Esophagus (tissue), 2 donors: ENCODE data around the gene MAP6. TPM values are rescaled to one million over a fixed set of nuclear protein-coding genes. Genes with fewer than 3 reads are reported as not detected.

Experiments used
- H3K27ac ChIP-seq, 2 donors: one replicate each; pipeline ENCODE4 v1.5.1; 2013; ENCODE audit warnings: low read depth in 2 of 2, mild to moderate bottlenecking in 2 of 2, inconsistent platforms in 1 of 2, low read length in 1 of 2, moderate library complexity in 1 of 2
- H3K27me3 ChIP-seq, 2 donors: one replicate each; pipeline ENCODE4 v1.6.1; 2013; ENCODE audit warnings: low read length in 2 of 2, control low read depth in 1 of 2, mild to moderate bottlenecking in 1 of 2; ENCODE audit not compliant: insufficient read depth in 2 of 2, control insufficient read depth in 1 of 2
- H3K36me3 ChIP-seq, 2 donors: one replicate each; pipeline ENCODE4 v1.6.1; 2013; ENCODE audit warnings: low read length in 1 of 2; ENCODE audit not compliant: control insufficient read depth in 2 of 2, insufficient read depth in 2 of 2
- H3K4me1 ChIP-seq, 2 donors: one replicate each; pipeline ENCODE4 v1.6.1; 2013; ENCODE audit warnings: low read length in 1 of 2; ENCODE audit not compliant: control insufficient read depth in 2 of 2, insufficient read depth in 2 of 2
- H3K4me3 ChIP-seq, 2 donors: one replicate each; pipeline ENCODE4 v1.5.1; 2013; ENCODE audit warnings: low read length in 2 of 2, mild to moderate bottlenecking in 2 of 2, low read depth in 1 of 2, moderate library complexity in 1 of 2
- H3K9me3 ChIP-seq, 2 donors: one replicate each; pipeline ENCODE4 v1.6.1; 2013; ENCODE audit warnings: mild to moderate bottlenecking in 2 of 2, low read depth in 1 of 2, low read length in 1 of 2, moderate library complexity in 1 of 2; ENCODE audit not compliant: control insufficient read depth in 2 of 2, insufficient read depth in 1 of 2
- WGBS, 2 donors: extraction: QIAGEN DNeasy Blood & Tissue Kit; methylation state at CpG; one replicate each; pipeline ENCODE4 v1.1.7; 2013; 5-methylcytosine and 5-hydroxymethylcytosine counted together
- polyA plus RNA-seq, 2 donors: library from polyadenylated mRNA; stranded (reverse); fragments of 200-250 nt; gene quantifications; one replicate each; pipeline ENCODE4 v1.2.3, GENCODE V29; 2013
- donor health status: healthy with polysubstance abuse.
- donor health status: Bipolar disorder and iron deficiency.

MAP6 gene
- polyA plus RNA-seq, 2 donors = 0.71 to 1.6 TPM

DNA sequence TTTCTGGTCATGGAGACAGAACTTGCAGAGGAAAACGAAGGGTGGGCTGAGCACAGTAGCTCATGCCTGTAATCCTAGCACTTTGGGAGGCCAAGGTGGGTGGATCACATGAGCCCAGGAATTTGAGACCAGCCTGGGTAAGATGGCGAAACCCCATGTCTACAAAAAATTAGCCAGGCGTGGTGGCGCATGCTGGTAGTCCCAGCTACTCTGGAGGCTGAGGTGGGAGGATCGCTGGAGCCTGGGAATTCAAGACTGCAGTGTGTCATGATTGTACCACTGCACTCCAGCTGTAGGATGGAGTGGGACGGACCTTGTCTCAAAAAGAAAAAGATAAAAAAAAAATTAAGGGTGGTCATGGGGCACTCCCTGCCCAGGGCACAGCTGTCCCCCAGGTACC, 100.9 kb downstream of the MAP6 start:
- H3K27ac ChIP-seq = no peak overlapping the region
- H3K9me3 ChIP-seq = no peaks in the 10 kb centered on the region
- peaks cover 13 to 22% of the 10 kb centered on the region in 2 donors for H3K4me1 ChIP-seq
- no peaks in the 10 kb centered on the region for H3K27me3 ChIP-seq
- peaks cover 12 to 37% of the 10 kb centered on the region in 2 donors for H3K36me3 ChIP-seq
- no peak overlapping the region for H3K4me3 ChIP-seq
- WGBS, 2 donors = 86 to 92% methylated on average over 6 of the region's 6 CpGs

DNA sequence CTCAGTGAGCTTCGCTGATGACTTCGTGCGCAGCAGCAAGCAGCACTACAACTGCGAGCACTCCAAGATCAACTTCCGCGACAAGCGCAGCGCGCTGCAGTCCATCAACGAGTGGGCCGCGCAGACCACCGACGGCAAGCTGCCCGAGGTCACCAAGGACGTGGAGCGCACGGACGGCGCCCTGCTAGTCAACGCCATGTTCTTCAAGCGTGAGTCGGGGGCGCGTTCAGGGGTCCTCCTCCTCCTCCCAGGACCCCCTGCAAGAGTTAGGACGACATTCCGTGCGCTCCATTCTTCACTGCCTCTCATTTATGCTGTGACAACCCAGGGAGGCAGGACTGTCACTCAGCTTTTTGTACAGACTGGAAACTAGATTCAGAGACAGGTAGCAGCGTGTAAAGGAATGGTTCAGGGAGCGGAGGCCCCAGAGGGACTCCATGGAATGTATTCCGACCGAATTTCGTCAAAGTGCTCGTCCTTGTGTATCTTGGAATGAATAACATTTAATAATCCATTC, 102.0 kb downstream of the MAP6 start:
- Histone ChIP-seq H3K27ac (no peak overlapping the region), H3K4me3 (no peak overlapping the region), H3K36me3 (peaks cover 6 to 31% of the 10 kb centered on the region in 2 donors), H3K27me3 (no peaks in the 10 kb centered on the region), H3K9me3 (no peaks in the 10 kb centered on the region), H3K4me1 (peaks cover 13 to 22% of the 10 kb centered on the region in 2 donors)
- 91 to 92% methylated on average over 34 of the region's 34 CpGs for WGBS, 2 donors

- peak overlapping the region; percentile 31 to 67 for H3K27ac ChIP-seq
Observed at GRCh38 chr11:75565916-75566762, 102.7 kb downstream of the MAP6 start.

GRCh38 chr11:75565221-75565814, 103.5 kb downstream of the MAP6 start:
- Histone ChIP-seq H3K4me1 (peaks cover 9 to 22% of the 10 kb centered on the region in 2 donors), H3K27ac (peak overlapping the region; percentile 31 to 67), H3K9me3 (no peaks in the 10 kb centered on the region), H3K36me3 (peaks cover 0 to 22% of the 10 kb centered on the region in 2 donors), H3K4me3 (no peak overlapping the region), H3K27me3 (no peaks in the 10 kb centered on the region)
- 31 to 40% methylated on average over 5 of the region's 5 CpGs for WGBS, 2 donors

More at GRCh38 chr11:75565916-75566762, 102.7 kb downstream of the MAP6 start:
- Histone ChIP-seq H3K4me3 (no peak overlapping the region), H3K4me1 (peaks cover 13 to 22% of the 10 kb centered on the region in 2 donors), H3K27me3 (no peaks in the 10 kb centered on the region), H3K36me3 (peaks cover 6 to 27% of the 10 kb centered on the region in 2 donors), H3K9me3 (no peaks in the 10 kb centered on the region)
- 81 to 82% methylated on average over 39 to 43 of the region's 43 CpGs for WGBS, 2 donors

- peak overlapping the region; percentile 96 to 98 for H3K27ac ChIP-seq
- WGBS, 2 donors = 19 to 43% methylated on average over 9 of the region's 9 CpGs
- peak overlapping the region; percentile 81 to 85 for H3K4me3 ChIP-seq
- no peaks in the 10 kb centered on the region for H3K9me3 ChIP-seq
- peaks cover 9 to 22% of the 10 kb centered on the region in 2 donors for H3K4me1 ChIP-seq
- no peaks in the 10 kb centered on the region for H3K27me3 ChIP-seq
- peaks cover 0 to 16% of the 10 kb centered on the region in 2 donors for H3K36me3 ChIP-seq
Observed at GRCh38 chr11:75563978-75564552, 104.8 kb downstream of the MAP6 start.

GRCh38 chr11:75563501-75563977, 105.3 kb downstream of the MAP6 start:
- Histone ChIP-seq H3K36me3 (peaks cover 0 to 11% of the 10 kb centered on the region in 2 donors), H3K9me3 (no peaks in the 10 kb centered on the region), H3K27me3 (no peaks in the 10 kb centered on the region), H3K4me1 (peaks cover 9 to 24% of the 10 kb centered on the region in 2 donors), H3K27ac (peak overlapping the region; percentile 96 to 98), H3K4me3 (peak overlapping the region; percentile 81 to 85)
- WGBS, 2 donors = 23 to 36% methylated on average over 5 of the region's 5 CpGs

GRCh38 chr11:75562836-75563484, 105.9 kb downstream of the MAP6 start:
- H3K27me3 ChIP-seq = no peaks in the 10 kb centered on the region
- H3K4me1 ChIP-seq = peaks cover 9 to 26% of the 10 kb centered on the region in 2 donors
- WGBS, 2 donors = 3 to 12% methylated on average over 12 to 16 of the region's 16 CpGs
- peak overlapping the region; percentile 81 to 85 for H3K4me3 ChIP-seq
- no peaks in the 10 kb centered on the region for H3K9me3 ChIP-seq
- peak overlapping the region; percentile 96 to 98 for H3K27ac ChIP-seq
- peaks cover 0 to 7% of the 10 kb centered on the region in 2 donors for H3K36me3 ChIP-seq

DNA sequence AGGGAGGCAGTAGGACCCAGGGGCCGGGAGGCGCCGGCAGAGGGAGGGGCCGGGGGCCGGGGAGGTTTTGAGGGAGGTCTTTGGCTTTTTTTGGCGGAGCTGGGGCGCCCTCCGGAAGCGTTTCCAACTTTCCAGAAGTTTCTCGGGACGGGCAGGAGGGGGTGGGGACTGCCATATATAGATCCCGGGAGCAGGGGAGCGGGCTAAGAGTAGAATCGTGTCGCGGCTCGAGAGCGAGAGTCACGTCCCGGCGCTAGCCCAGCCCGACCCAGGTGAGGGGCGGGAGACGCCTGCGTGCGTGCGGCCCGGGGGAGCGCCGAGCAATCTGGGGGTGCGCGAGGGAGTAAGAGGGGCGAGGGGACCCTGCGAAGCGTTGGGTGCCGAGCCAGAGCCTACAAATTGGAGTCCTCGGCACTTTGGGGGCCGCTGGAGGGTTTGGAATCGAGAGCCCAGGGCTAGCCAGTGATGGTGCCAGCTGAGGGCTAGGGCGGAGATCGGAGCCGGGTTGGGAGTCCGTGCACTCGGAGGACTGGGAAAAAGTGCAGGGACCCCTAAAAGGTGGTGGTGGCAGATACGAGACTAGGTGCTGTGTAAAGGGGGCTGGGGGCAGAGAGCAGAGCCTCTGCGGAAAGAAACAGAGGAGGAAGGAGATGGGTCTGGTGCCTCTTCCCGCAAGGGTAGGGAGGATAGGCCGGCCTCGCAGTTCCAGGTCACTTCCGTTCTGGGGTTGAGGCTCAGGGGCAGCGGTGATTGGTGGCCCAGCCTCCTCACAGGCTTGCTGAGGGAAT, 106.6 kb downstream of the MAP6 start, which contains the start of gene SERPINH1:
TSS of gene SERPINH1 (plus strand) at position 206 of the 788 bp plus-strand sequence. CDS start 4,097 bp downstream, outside the sequence.
- 0 to 1% methylated on average over 48 to 51 of the region's 51 CpGs for WGBS, 2 donors
- Histone ChIP-seq H3K4me1 (peaks cover 12 to 28% of the 10 kb centered on the region in 2 donors), H3K27me3 (no peaks in the 10 kb centered on the region), H3K36me3 (peaks cover 0 to 7% of the 10 kb centered on the region in 2 donors), H3K27ac (peak within 1 kb of the TSS; percentile 96 to 98), H3K4me3 (peak within 1 kb of the TSS; percentile 81 to 85), H3K9me3 (no peaks in the 10 kb centered on the region)
